GM21526 (cell line): ENCODE measurements around the gene TMEM31.

Source experiments
- ATAC-seq: cut with Tn5 transposase; IDR thresholded peaks from one replicate; pipeline ENCODE4 v1.9.1; 2021; ENCODE audit warnings: moderate library complexity; ENCODE audit not compliant: unreplicated experiment, low FRiP score

Gene TMEM31, protein sequence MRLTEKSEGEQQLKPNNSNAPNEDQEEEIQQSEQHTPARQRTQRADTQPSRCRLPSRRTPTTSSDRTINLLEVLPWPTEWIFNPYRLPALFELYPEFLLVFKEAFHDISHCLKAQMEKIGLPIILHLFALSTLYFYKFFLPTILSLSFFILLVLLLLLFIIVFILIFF

DNA sequence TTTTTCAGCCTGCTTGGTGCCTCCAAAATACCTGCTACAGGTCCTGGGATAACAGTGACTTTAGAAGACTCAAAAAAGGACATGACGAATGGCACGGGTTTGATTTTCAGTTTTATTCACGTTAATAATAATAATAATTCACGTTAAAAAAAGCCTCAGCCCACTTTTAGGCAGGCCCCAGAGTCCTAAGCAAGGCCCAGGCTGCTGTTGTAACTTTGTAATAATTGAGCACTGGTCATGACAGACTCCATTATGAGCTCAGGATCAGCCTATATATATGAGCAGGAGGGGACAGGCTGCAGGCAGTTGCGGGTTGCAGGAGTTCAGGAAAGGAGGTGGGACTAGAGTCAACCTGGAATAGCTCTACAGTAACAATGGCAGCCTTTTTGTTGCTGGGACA, at the start of gene TMEM31:
Gene TMEM31, plus strand, starts transcription at position 301 of the 400 bp plus-strand sequence. CDS start 1,350 bp downstream, outside the sequence.
- ATAC-seq = no peak

DNA sequence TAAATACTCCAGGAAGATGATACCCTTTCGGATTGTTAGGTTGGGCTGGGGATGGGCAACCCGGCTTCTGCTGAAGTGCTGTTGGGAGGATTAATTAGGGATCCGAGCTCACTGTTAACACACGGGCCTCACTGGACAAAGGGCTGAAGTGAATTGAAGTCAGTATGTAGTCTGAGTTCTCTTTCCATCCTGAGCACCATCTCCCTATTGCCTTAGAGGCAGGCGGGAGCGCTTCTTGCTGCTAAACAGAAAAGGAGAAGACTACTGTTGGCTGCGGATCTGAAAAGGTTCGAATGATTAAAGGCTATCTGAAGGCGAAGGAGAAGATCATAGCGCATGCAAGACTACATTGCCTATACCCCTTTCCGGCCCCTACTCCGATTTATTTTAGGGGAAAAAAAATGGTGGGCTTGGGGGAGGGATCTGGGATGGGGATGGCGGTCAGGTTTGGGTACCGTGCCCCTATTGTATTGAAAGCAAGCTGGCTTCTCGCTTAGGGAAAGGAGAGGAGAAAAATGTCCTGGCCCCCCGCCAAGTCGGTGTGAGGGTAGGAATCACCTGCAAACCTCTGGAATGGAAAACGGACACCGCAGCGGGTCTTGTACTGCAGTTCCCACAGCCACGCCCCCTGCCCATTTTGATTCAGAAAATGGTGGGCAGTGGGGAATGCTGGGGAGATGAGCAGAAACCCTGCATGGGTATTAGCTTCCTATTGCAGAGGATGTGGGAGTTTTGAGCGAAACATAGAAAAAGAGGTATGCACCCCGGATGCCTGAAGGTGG, 46.5 kb upstream of the TMEM31 start:
- ATAC-seq = no peak

DNA sequence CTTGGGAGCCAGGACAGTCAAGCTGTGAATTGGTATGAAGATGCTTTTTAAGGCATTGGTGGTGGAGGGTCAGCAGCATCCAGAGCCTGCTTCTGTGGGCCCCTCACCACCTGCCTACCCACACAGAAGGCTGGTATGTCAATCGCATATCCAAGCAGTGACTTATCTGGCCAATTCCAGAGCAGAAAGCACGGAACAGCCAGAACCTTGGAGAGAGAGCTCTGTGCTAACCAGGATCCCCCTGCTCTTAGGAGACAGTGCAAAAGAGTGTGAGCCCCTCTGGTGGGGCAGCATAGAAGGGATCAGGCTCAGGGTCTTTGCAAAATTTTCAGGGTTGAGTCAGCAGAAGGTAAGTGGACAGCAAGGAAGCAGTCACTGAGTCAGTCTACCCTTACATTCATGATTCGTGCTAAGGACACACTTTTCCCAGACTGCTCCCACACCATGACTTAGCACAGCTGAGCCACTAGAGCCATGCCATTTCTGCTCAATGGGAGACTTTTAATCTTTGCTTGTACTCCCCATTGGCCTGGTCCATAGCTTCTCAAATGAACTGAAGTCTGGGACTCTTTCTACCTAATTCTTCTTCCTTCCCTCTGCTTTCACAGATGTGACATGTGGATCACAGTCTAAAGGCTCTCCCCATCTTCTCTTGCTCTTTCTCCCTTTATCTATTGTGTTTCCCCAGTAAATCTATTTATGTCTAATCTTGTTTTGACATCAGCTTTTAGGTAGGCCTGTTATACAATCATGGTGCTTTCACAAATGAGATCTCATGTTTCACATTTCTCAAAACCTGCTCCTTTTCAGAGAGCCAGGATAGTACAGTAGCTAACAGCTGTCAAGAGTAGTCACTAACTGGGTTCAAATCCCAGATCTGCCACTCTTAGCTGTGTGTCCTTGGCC, 44.3 kb upstream of the TMEM31 start:
- no peak for ATAC-seq

DNA sequence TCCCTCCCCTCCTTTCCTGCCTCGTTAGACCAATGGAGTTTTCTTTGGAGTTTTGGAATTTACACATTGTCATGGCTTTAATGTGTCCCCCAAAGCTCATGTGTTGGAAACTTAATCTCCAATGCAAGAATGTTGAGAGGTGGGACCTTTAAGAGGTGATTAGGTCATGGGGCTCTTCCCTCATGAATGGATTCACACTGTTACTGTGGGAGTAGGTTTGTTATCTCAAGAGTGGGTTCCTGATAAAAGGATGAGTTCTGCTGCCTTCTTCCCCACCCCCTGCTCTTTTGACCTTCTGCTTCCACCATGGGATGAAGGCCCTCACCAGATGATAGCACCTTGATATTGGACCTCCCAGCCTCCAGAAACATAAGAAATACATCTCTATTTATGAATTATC, 41.0 kb upstream of the TMEM31 start:
- no peak for ATAC-seq

DNA sequence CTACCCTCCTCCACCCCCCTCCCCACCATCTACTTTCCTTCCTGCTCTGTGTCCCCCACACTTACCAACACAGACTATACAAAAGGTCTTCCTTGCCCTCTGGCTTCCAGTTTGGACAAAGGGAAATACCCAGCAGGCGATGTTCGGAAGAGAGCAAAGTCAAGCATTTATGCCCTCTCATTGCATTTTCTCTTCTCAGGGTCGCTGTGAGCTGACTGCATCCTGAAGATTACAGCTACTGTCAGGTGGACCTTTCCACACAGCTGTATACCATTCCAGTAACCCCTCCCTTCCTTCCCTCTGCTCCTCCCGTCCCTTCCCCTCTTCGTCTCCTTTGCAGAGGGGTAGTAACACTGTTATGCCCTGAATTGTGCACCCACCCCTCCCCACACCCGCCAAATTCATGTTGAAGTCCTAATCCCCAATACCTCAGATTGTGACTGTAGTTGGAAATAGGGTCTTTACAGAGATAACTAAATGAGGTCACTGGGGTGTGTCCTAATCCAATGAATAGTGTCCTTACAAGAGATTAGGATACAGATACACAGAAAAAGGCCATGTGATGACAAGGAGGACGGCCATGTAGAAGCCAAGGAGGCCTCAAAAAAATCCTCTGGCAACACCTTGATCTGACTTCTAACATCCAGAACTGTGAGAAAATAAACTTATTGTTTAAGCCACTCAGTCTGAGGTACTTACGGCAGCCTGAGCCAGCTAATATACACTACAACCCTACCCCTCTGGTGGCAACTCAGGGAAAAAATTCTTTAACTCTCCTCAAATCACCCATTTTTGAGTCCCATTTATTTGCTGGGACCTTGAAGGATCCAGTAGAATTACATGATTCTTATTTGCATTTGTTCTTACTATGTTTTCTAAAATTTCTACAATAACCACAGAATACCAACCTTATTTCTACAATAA, 35.9 kb upstream of the TMEM31 start:
- no peak for ATAC-seq

DNA sequence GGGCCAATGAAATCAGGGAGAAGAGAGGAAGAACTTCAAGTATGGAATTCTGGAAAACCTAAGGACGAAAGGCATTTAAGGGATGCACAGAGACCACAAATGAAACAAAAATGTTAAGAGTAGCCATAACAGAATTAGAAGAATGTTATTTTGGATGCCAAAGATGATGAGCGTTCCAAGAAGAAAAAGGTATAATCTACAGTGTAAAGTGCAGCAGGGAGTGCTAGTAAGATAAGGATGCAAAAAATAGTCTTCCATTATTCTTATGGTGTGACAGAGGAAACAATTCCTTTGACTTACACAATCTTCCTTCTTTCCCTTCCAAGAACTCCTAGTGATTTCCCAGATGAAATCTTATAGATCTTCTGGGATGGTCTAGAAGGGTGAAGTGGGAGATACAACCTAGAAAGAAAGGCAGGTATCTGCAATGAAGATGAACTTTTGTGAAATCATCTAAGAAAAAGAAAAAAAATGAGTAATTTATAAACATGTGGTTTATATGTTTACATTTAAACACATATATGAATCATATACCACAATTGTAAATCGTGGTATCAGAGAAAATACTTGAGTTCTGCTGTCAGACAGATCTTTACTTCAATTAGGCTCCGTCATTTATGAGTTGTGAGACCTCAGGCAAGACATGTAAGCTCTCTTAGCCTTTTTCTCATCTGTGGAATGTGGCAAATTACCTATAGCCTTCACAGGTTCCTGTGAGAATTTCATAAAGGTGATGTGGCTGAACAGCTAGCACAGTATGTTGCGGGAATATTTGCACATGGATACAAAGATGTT, 32.3 kb upstream of the TMEM31 start:
- ATAC-seq = no peak

DNA sequence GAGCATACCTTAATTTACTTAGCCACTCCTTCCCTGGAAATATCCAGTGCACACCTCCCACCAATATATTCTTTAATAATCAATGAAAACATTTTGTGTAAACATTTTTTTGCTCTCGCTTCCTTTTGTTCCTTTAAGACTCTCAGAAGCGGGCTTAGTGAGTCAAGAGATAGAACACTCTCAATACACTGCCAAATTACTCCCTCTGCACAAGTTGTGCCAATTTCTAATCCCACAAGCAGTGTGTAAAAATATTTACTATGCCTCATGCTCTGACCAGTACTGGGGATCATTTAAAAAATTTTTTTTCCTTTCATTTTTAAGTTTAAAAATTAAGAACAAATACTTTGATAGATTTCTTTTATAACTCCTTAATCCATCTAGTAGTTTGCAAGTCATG, 29.3 kb upstream of the TMEM31 start:
- no peak for ATAC-seq

DNA sequence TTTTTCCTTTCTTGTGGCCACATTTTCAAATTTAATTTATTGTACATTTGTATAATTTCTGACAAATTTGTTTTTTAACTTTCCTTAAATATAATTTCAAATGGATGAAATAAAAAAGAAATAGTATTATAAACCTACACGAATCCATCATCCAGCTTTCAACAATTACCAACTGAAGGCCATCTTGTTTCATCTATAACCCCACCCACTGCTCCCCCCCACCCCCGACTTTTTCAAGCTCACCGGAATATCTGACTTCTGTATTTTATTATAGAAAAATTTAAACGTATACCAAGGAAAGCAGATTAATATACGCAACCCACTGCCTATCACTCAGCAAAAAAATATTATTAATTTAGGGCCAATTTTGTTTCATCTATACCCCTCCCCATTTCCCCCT, 25.3 kb upstream of the TMEM31 start:
- ATAC-seq = no peak

DNA sequence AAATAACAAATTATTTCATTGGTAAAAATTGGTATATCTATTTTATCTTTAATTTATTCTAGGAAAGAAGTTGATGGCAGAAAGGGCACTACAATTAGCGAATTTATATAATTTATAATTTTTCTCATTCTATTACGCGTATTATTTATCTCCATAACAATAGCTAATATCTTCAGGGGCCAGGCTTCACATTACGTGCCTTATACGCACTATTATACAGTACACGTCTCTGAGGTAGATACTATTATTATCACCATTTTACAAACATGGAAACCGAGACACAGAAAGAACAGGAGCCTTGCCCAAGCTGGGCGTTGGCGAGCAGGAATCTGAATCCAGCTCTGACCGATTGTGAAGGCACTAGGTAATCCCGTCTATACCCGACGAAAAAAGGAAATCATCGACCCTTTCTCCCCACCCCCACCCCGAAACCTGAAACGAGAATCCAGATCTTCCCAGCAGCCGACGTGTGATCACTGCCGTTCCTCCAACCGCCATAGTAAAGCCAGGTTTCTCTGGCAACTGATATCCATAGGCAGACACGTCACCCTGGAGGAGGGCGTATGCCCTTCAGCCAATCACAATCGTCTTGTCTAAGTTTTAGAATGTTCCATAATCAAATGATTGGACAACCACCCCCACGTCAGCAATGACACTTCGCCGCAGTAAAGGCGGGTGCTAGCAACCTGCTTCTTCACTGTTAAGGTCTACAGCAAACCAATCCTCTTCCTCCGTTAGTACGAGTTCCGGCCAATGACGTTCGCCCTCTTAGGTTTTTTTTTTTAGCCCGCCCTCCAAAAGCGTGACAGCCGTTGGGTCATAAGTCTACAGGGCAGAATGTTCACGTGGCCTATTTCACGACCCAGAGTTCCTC, 24.3 kb upstream of the TMEM31 start, which contains the start of gene MORF4L2:
Gene MORF4L2, minus strand, starts transcription at position 501 of the 874 bp plus-strand sequence. CDS start 9,672 bp downstream, outside the sequence.
- ATAC-seq = peak; percentile 90

DNA sequence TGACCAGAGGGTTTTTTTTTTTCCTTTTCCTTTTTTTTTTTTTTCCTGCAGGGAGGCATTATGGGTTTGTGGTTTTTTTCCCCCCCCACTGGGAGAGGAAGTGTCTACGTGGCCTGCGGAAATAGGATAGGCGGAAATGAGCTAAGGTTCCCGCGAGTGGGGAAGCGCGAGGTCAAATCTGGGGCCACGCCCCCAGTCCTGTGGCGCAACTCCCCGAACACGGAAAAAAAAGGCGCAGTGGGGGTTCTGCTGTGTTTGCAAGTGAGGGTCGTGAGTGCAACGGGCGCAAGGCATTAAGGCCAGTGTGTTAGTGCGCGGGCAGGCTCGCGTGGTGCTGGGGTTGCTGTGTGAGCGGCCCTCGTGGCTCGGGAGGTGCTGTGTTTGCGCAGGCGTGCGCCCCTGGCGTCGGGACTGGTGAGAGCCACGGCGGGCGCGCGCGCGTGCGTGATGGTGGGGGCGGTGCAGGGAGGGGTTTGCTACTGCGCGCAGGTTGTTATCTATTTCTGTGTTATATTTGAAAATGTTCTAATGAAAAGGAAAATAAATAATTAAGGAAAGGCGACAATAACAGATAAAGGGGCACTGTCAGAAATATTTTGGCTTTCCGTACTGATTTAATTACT, 23.5 kb upstream of the TMEM31 start:
- ATAC-seq = peak; percentile 56

DNA sequence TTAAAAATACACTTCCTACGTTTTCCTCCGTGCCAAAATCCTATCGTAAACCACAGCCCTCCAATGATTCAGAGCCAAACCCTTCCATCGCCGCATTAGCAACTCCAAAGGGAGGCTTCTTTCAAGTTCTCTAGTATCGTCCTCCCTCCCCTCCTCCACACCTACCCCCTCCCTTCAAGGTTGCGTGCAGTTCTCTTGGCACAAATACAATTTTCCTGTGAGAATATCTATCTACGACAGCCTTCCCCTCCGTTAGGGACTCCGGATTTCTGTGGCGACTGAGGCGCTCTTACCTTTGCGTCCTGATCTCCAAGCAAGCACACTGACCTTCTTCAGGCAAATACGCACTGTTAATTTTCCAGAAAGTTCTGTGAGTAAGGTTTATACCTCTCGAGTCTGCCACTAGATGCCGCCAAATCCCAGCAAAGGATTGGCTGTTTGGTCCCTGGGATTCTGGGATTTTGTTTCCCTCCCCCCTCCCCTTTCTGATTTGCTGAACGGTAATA, 23.0 kb upstream of the TMEM31 start:
- ATAC-seq = no peak

DNA sequence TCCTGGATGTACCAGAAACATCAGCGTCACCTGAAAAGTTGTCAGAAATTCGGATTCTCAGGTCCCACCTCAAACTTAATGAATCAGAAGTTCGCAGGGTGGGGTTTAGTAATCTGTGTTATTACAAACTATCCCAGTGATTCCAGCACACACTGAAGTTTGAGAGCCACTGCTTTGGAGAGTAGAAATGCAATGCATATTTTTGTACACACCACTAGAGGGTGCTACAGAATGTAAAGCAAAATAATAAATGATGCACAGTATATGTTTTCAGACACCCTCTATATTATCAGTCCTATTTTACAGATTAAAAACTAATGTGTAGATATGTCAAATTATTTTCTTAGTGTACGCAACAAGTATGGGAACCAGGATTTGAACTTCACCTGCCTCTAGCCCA, 21.8 kb upstream of the TMEM31 start:
- ATAC-seq = no peak

DNA sequence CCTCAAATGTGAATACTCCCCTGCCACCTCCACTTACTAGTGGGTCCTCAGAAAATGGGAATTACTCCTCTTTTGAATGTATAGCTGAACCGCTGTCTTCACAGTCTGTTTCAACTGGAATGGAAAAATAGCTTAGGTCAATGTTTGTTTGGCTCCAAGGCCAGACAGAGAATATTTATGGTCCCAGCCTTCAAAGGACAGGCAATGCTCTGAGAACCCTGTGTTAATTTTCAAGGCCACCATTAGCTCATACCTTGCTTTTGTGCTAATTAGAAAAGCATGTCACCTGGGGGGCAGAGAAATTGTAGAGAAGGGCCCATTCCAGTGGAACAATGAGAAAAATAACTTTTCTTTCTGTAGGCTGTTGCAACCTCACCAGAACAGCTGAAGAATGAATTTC, 19.6 kb upstream of the TMEM31 start:
- ATAC-seq = no peak

DNA sequence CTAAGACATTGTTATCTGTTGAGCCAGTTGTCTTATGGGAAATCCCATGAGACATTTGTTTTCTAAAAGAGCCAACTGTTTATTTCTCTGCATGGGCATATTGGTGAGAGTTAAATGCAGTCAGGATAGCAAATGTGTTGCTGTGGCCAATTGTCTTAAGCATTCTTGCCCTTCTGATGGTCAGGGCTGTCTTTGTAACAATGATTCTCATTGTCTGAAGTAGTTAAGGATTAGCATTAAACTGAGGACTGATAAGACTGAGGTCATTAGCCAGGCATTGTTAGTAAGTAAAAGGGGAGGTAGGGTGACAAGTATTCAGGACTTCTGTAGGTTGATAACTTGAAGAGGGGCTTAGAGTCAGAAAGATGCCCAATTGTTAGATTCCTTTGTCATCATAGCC, 13.0 kb upstream of the TMEM31 start:
- ATAC-seq = no peak

DNA sequence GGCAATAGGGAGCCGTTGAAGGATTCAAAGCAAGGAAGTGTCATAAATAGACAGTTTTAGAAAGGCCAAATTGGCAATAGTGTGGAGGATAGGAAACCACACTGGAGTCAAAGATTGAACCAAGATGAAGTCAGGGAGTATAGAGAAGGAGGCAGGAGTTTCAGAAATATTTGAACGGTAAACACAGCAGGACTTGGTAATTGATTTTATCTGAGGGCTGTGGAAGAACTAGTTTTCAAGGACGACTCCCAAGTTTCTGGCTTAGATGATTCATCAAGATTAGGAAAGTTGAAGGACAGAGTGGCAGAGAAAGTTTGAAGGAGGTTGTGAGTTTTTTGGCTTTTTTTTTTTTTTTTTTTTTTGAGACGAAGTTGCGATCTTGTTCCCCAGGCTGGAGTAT, 11.5 kb upstream of the TMEM31 start:
- no peak for ATAC-seq

DNA sequence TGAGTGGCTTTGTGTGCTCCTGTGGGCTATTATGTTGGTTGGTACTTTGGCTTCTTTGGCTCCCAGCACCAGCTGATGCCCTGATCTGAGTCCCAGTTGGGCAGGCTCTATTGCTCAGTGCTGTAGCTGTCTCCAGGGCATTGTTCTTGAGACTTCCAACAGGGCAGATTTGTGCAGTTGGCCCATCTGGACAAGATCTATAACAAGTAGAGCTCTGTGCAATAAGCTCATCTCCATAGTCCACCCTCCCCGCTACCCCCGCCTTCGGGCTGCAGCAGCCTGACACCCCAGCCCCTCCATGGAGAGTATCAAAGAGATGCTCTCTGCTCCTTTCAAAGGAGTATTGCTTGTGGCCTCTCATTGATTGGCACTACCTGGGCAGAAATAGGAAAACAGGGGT, 5.8 kb upstream of the TMEM31 start:
- no peak for ATAC-seq

DNA sequence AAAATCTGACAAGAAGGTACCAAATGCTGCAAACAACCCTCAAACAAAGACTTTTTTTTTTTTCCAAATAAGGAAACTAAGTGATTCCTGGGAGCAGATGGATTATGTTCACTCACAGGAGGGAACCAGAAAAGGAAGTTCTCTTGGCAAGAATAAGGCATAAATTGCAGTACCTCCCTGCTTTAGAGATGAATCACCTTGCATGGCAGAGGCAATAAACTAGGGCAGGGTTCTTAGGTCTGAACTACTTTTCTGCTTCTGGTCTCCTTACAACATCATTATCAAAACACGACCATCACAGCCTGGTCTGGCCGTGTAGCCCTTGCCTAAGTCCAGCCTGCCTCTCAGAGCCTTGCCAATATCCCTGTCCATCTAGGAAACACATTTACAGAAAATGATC, 6.3 kb downstream of the TMEM31 start:
- ATAC-seq = no peak

DNA sequence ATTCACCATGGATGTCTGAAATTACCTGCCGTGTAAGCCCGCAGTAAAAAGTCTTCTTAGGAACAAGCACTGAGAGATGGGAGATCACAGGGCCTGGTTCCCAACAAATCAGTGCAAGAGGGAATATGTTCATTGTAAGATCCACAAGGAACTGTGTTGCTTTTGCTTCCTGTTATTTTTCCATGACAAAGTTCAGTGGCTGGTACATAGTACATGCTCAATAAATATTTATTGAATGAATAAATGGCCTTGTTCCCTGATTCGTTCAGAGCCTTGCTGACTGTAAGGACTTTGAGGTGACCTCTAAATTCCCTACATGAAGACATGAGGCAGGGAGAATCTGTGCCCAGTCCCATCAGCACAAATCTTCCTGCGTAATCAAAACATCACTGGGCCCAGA, 7.4 kb downstream of the TMEM31 start:
- ATAC-seq = no peak
